ENCODE results near the gene CRACR2B.

CRACR2B gene

GRCh38 chr11:827897-828192 is at the start of gene CRACR2B:
TSS of gene CRACR2B (plus strand) at chr11:827919. CDS start at chr11:828608, 689 bp downstream.
- DNase-seq (ENCODE audit: insufficient read length, low spot score) (no peak), FAIRE-seq (no peak)
- no peak for TF ChIP-seq POLR2A (IDR thresholded peaks at IDR 0.05; ENCODE audit: low read depth, low read length)

- no peak for TF ChIP-seq POLR2A (IDR thresholded peaks at IDR 0.05; ENCODE audit: low read depth, low read length)
- DNase-seq (ENCODE audit: insufficient read length, low spot score) (no peak), FAIRE-seq (no peak)
Measured at GRCh38 chr11:778976-779954, 48.5 kb upstream of the CRACR2B start.

GRCh38 chr11:779955-780532 is 47.7 kb upstream of the CRACR2B start:
- FAIRE-seq (no peak), DNase-seq (ENCODE audit: insufficient read length, low spot score) (no peak)
- TF ChIP-seq POLR2A (IDR thresholded peaks at IDR 0.05; ENCODE audit: low read depth, low read length), result no peak

GRCh38 chr11:782264-783174 is 45.2 kb upstream of the CRACR2B start:
- no peak for FAIRE-seq
- TF ChIP-seq POLR2A (IDR thresholded peaks at IDR 0.05; ENCODE audit: low read depth, low read length), result no peak
- DNase-seq (ENCODE audit: insufficient read length, low spot score), result no peak

- DNase-seq (ENCODE audit: insufficient read length, low spot score) (no peak), FAIRE-seq (no peak)
- TF ChIP-seq POLR2A (IDR thresholded peaks at IDR 0.05; ENCODE audit: low read depth, low read length), result no peak
Measured at GRCh38 chr11:783581-784015, 44.1 kb upstream of the CRACR2B start.

GRCh38 chr11:786235-787083 is 41.3 kb upstream of the CRACR2B start:
- DNase-seq (ENCODE audit: insufficient read length, low spot score) (no peak), FAIRE-seq (no peak)
- no peak for TF ChIP-seq POLR2A (IDR thresholded peaks at IDR 0.05; ENCODE audit: low read depth, low read length)

- no peak for FAIRE-seq
- no peak for DNase-seq (ENCODE audit: insufficient read length, low spot score)
- TF ChIP-seq POLR2A (IDR thresholded peaks at IDR 0.05; ENCODE audit: low read depth, low read length), result 0 out of 2 replicates have a peak, but pooled peaks have one; percentile 8
Measured at GRCh38 chr11:787084-787675, 40.5 kb upstream of the CRACR2B start.

GRCh38 chr11:788009-788640 is 39.6 kb upstream of the CRACR2B start:
- DNase-seq (ENCODE audit: insufficient read length, low spot score), result no peak
- no peak for FAIRE-seq
- TF ChIP-seq POLR2A (IDR thresholded peaks at IDR 0.05; ENCODE audit: low read depth, low read length), result no peak

- no peak for FAIRE-seq
- no peak for DNase-seq (ENCODE audit: insufficient read length, low spot score)
- TF ChIP-seq POLR2A (IDR thresholded peaks at IDR 0.05; ENCODE audit: low read depth, low read length), result no peak
Measured at GRCh38 chr11:788953-789940, 38.5 kb upstream of the CRACR2B start.

- no peak for DNase-seq (ENCODE audit: insufficient read length, low spot score)
- TF ChIP-seq POLR2A (IDR thresholded peaks at IDR 0.05; ENCODE audit: low read depth, low read length), result no peak
- FAIRE-seq, result no peak
Measured at GRCh38 chr11:789943-790342, 37.8 kb upstream of the CRACR2B start, which contains the start of gene CEND1. TSS of gene CEND1 (minus strand) at chr11:790090. CDS start at chr11:788576, 1,514 bp downstream.

Data from H54 (cell line).